OCI-LY1 (cell line): ENCODE results near the gene GSK3B.

ENCODE experiments used
- H2AFZ ChIP-seq: fragments of 200-600 bp; sonication (generic), shearing (Covaris generic); 2 replicates; pipeline ENCODE4 v1.6.0; 2014; ENCODE audit warnings: antibody characterized with exemption, mild to moderate bottlenecking, low read length
- H3F3A ChIP-seq: fragments of 200-600 bp; sonication (generic), shearing (Covaris generic); 2 replicates; pipeline ENCODE4 v1.6.0; 2014; ENCODE audit warnings: mild to moderate bottlenecking, antibody characterized with exemption, low read length, moderate library complexity; ENCODE audit not compliant: insufficient read depth
- H3K27ac ChIP-seq: fragments of 200-600 bp; sonication (generic); 2 replicates; pipeline ENCODE4 v1.5.1; 2014; ENCODE audit warnings: low read length, mixed run types, mild to moderate bottlenecking, low read depth; ENCODE audit not compliant: poor library complexity, severe bottlenecking
- H3K27me3 ChIP-seq: fragments of 200-600 bp; sonication (generic); 2 replicates; pipeline ENCODE4 v1.6.0; 2014; ENCODE audit warnings: antibody characterized with exemption, mild to moderate bottlenecking, low read length, moderate library complexity; ENCODE audit not compliant: insufficient read depth
- H3K36me3 ChIP-seq: fragments of 200-600 bp; sonication (generic); 2 replicates; pipeline ENCODE4 v1.6.1; 2014; ENCODE audit warnings: mild to moderate bottlenecking, antibody characterized with exemption, low read length, moderate library complexity, mixed read lengths; ENCODE audit not compliant: insufficient read depth
- H3K4me1 ChIP-seq: fragments of 200-600 bp; sonication (generic); 2 replicates; pipeline ENCODE4 v1.5.1; 2014; ENCODE audit warnings: mild to moderate bottlenecking, low read length, moderate library complexity; ENCODE audit not compliant: insufficient read depth, severe bottlenecking
- H3K4me2 ChIP-seq: fragments of 200-600 bp; sonication (generic), shearing (Covaris generic); 2 replicates; pipeline ENCODE4 v1.6.1; 2014; ENCODE audit warnings: low read length
- H3K4me3 ChIP-seq: fragments of 200-600 bp; sonication (generic); 2 replicates; pipeline ENCODE4 v1.5.1; 2014; ENCODE audit warnings: low read length, low read depth, mild to moderate bottlenecking, mixed read lengths; ENCODE audit not compliant: poor library complexity, severe bottlenecking
- H3K79me2 ChIP-seq: fragments of 200-600 bp; shearing (Covaris generic); 2 replicates; pipeline ENCODE4 v1.6.1; 2016; ENCODE audit warnings: mixed run types, low read length, mixed read lengths; ENCODE audit not compliant: insufficient read depth
- H3K9ac ChIP-seq: fragments of 200-600 bp; sonication (generic), shearing (Covaris generic); 2 replicates; pipeline ENCODE4 v1.6.1; 2014; ENCODE audit warnings: mild to moderate bottlenecking, low read length, mixed read lengths
- H3K9me2 ChIP-seq: fragments of 200-600 bp; sonication (generic), shearing (Covaris generic); 2 replicates; pipeline ENCODE4 v1.6.1; 2014; ENCODE audit warnings: low read depth, mild to moderate bottlenecking, low read length, mixed read lengths
- H3K9me3 ChIP-seq: fragments of 200-600 bp; shearing (Covaris generic); 2 replicates; pipeline ENCODE4 v1.6.1; 2014; ENCODE audit warnings: low read length, mixed read lengths
- H4K20me1 ChIP-seq: fragments of 200-600 bp; sonication (generic), shearing (Covaris generic); 2 replicates; pipeline ENCODE4 v1.6.0; 2016; ENCODE audit warnings: mild to moderate bottlenecking, low read length; ENCODE audit not compliant: insufficient read depth
- CTCF ChIP-seq: fragments of 200-600 bp; sonication (generic), shearing (Covaris generic); IDR thresholded peaks from 2 replicates; pipeline ENCODE4 v1.5.1; 2017; ENCODE audit warnings: mild to moderate bottlenecking, antibody characterized with exemption, low read length, moderate library complexity, mixed read lengths
- EZH2 ChIP-seq: fragments of 200-600 bp; sonication (generic), shearing (Covaris generic); IDR thresholded peaks from 2 replicates; pipeline ENCODE4 v1.8.0; 2017; ENCODE audit warnings: borderline replicate concordance, mixed run types, mild to moderate bottlenecking, antibody characterized with exemption, low read length, moderate library complexity, mixed read lengths

GSK3B gene

GRCh38 chr3:120070263-120070981 lies 23.8 kb downstream of the GSK3B start:
- TF ChIP-seq CTCF = no peak
- TF ChIP-seq EZH2 = no peak
- Histone ChIP-seq H3K9me2 (no peaks in the 10 kb centered on the region), H3K9ac (no peak overlapping the region), H3K9me3 (0 out of 2 replicates have a peak, but pooled peaks cover 3% of the 10 kb centered on the region), H3K27ac (no peak overlapping the region), H4K20me1 (no peaks in the 10 kb centered on the region), H3F3A (no peaks in the 10 kb centered on the region; the same call in 1 of the 2 replicates), H2AFZ (no peak overlapping the region), H3K36me3 (peaks cover 13% of the 10 kb centered on the region), H3K4me2 (no peak overlapping the region), H3K4me1 (peaks cover 6% of the 10 kb centered on the region), H3K79me2 (peaks cover 92% of the 10 kb centered on the region), H3K27me3 (no peaks in the 10 kb centered on the region), H3K4me3 (no peak overlapping the region)

GRCh38 chr3:120067083-120067482 lies 27.2 kb downstream of the GSK3B start:
- no peaks in the 10 kb centered on the region for H4K20me1 ChIP-seq
- no peaks in the 10 kb centered on the region for H3K27me3 ChIP-seq
- no peaks in the 10 kb centered on the region for H3K9me2 ChIP-seq
- no peak overlapping the region for H3K4me3 ChIP-seq
- H2AFZ ChIP-seq = no peak overlapping the region
- 0 out of 2 replicates have a peak, but pooled peaks cover 3% of the 10 kb centered on the region for H3K9me3 ChIP-seq
- H3K79me2 ChIP-seq = peaks cover 92% of the 10 kb centered on the region
- no peaks in the 10 kb centered on the region; the same call in 1 of the 2 replicates for H3F3A ChIP-seq
- H3K36me3 ChIP-seq = peaks cover 13% of the 10 kb centered on the region
- H3K4me1 ChIP-seq = no peaks in the 10 kb centered on the region
- H3K27ac ChIP-seq = no peak overlapping the region
- H3K9ac ChIP-seq = no peak overlapping the region
- no peak for TF ChIP-seq CTCF
- TF ChIP-seq EZH2 = no peak
- no peak overlapping the region for H3K4me2 ChIP-seq

- no peak for TF ChIP-seq CTCF
- H3F3A ChIP-seq = no peaks in the 10 kb centered on the region; the same call in 1 of the 2 replicates
- H3K27me3 ChIP-seq = no peaks in the 10 kb centered on the region
- no peaks in the 10 kb centered on the region for H4K20me1 ChIP-seq
- H3K27ac ChIP-seq = no peak overlapping the region
- no peak overlapping the region for H2AFZ ChIP-seq
- no peak overlapping the region for H3K4me3 ChIP-seq
- H3K79me2 ChIP-seq = peaks cover 92% of the 10 kb centered on the region
- H3K36me3 ChIP-seq = peaks cover 13% of the 10 kb centered on the region
- H3K4me1 ChIP-seq = no peaks in the 10 kb centered on the region
- 0 out of 2 replicates have a peak, but pooled peaks cover 3% of the 10 kb centered on the region for H3K9me3 ChIP-seq
- H3K9me2 ChIP-seq = no peaks in the 10 kb centered on the region
- H3K9ac ChIP-seq = no peak overlapping the region
- H3K4me2 ChIP-seq = no peak overlapping the region
Observed at GRCh38 chr3:120066634-120067033, 27.6 kb downstream of the GSK3B start.
